Gastroesophageal sphincter (tissue), 3 donors: ENCODE data around the gene TMEM108.

Experiments used
- CTCF ChIP-seq, 4 experiments: fragments of 200-600 bp in 2 of 4; fragments of 450-650 bp in 2 of 4; sonication (generic) in 1 of 4; IDR thresholded peaks; one replicate each; pipeline ENCODE4 v1.5.1; 2017 to 2019; ENCODE audit warnings: antibody characterized with exemption in 4 of 4, mild to moderate bottlenecking in 2 of 4, moderate library complexity in 2 of 4
- EP300 ChIP-seq: sonication (generic); formaldehyde crosslinking; IDR thresholded peaks from one replicate; pipeline ENCODE4 v1.6.1; 2017; ENCODE audit warnings: antibody characterized with exemption, mild to moderate bottlenecking

- TF ChIP-seq CTCF (IDR thresholded peaks at IDR 0.05) (no peak), EP300 (no peak)
Observed at GRCh38 chr3:133269393-133269792, 231.2 kb downstream of the TMEM108 start.
